ENCODE data around the gene EFNA3. TPM values are rescaled to one million over a fixed set of nuclear protein-coding genes. Genes with fewer than 3 reads are reported as not detected.

The EFNA3 gene
- total RNA-seq (2014; rRNA removed; shearing (Covaris generic)): 3.3 and 5.1 TPM in 2 replicates

GRCh38 chr1:155078469-155079209, at the start of gene EFNA3:
Gene EFNA3 (plus strand): TSS chr1:155078837. CDS start chr1:155078942, 105 bp downstream.
- in situ Hi-C loops (cut with HindIII; ENCODE audit: low sequenced_read_pairs): no loop called here
- DNase-seq (ENCODE audit: low spot score): peak; percentile 49

- no peak for DNase-seq (ENCODE audit: low spot score)
- in situ Hi-C loops (cut with HindIII; ENCODE audit: low sequenced_read_pairs): no loop called here
These were observed 49.0 kb upstream of the EFNA3 start for GRCh38 chr1:155029513-155030242.

GRCh38 chr1:155030243-155030795, 48.3 kb upstream of the EFNA3 start:
- no peak for DNase-seq (ENCODE audit: low spot score)
- in situ Hi-C loops (cut with HindIII; ENCODE audit: low sequenced_read_pairs): no loop called here

GRCh38 chr1:155030899-155031298, 47.7 kb upstream of the EFNA3 start:
- DNase-seq (ENCODE audit: low spot score): no peak
- in situ Hi-C loops (cut with HindIII; ENCODE audit: low sequenced_read_pairs): no loop called here

- DNase-seq (ENCODE audit: low spot score): no peak
- in situ Hi-C loops (cut with HindIII; ENCODE audit: low sequenced_read_pairs): no loop called here
These were observed 45.8 kb upstream of the EFNA3 start for GRCh38 chr1:155032886-155033285.

GRCh38 chr1:155033524-155033923, 45.1 kb upstream of the EFNA3 start, which contains the start of the genes DCST1 and DCST2:
Gene DCST1 (plus strand): TSS chr1:155033824. CDS start chr1:155034037, 213 bp downstream.
Gene DCST2 (minus strand): TSS chr1:155033781. CDS start chr1:155033701, 80 bp downstream.
- DNase-seq (ENCODE audit: low spot score): no peak
- in situ Hi-C loops (cut with HindIII; ENCODE audit: low sequenced_read_pairs): no loop called here

GRCh38 chr1:155034318-155035208, 44.1 kb upstream of the EFNA3 start:
- DNase-seq (ENCODE audit: low spot score): no peak
- in situ Hi-C loops (cut with HindIII; ENCODE audit: low sequenced_read_pairs): no loop called here

GRCh38 chr1:155035936-155036335, 42.7 kb upstream of the EFNA3 start:
- in situ Hi-C loops (cut with HindIII; ENCODE audit: low sequenced_read_pairs): no loop called here
- no peak for DNase-seq (ENCODE audit: low spot score)

- in situ Hi-C loops (cut with HindIII; ENCODE audit: low sequenced_read_pairs): no loop called here
- DNase-seq (ENCODE audit: low spot score): no peak
These were observed 41.6 kb upstream of the EFNA3 start for GRCh38 chr1:155037043-155037442.

GRCh38 chr1:155037851-155038441, 40.7 kb upstream of the EFNA3 start:
- DNase-seq (ENCODE audit: low spot score): no peak
- in situ Hi-C loops (cut with HindIII; ENCODE audit: low sequenced_read_pairs): no loop called here

- DNase-seq (ENCODE audit: low spot score): no peak
- in situ Hi-C loops (cut with HindIII; ENCODE audit: low sequenced_read_pairs): no loop called here
These were observed 39.9 kb upstream of the EFNA3 start for GRCh38 chr1:155038602-155039307.

GRCh38 chr1:155039308-155039669, 39.3 kb upstream of the EFNA3 start:
- in situ Hi-C loops (cut with HindIII; ENCODE audit: low sequenced_read_pairs): no loop called here
- DNase-seq (ENCODE audit: low spot score): no peak

- no peak for DNase-seq (ENCODE audit: low spot score)
- in situ Hi-C loops (cut with HindIII; ENCODE audit: low sequenced_read_pairs): no loop called here
These were observed 38.1 kb upstream of the EFNA3 start for GRCh38 chr1:155040358-155041093.

- in situ Hi-C loops (cut with HindIII; ENCODE audit: low sequenced_read_pairs): no loop called here
- DNase-seq (ENCODE audit: low spot score): no peak
These were observed 35.8 kb upstream of the EFNA3 start for GRCh38 chr1:155042789-155043188.

GRCh38 chr1:155043301-155043702, 35.3 kb upstream of the EFNA3 start:
- no peak for DNase-seq (ENCODE audit: low spot score)
- in situ Hi-C loops (cut with HindIII; ENCODE audit: low sequenced_read_pairs): no loop called here

GRCh38 chr1:155043793-155044192, 34.8 kb upstream of the EFNA3 start:
- in situ Hi-C loops (cut with HindIII; ENCODE audit: low sequenced_read_pairs): no loop called here
- DNase-seq (ENCODE audit: low spot score): no peak

- no peak for DNase-seq (ENCODE audit: low spot score)
- in situ Hi-C loops (cut with HindIII; ENCODE audit: low sequenced_read_pairs): no loop called here
These were observed 34.3 kb upstream of the EFNA3 start for GRCh38 chr1:155044365-155044764.

Measured in G401 (cell line).